DND-41 (cell line): ENCODE data around the gene PROSER2.

Experiments used
- ATAC-seq: fragments of 200-7000 bp; cut with Tn5 transposase; 3 replicates; pipeline ENCODE4 v1.9.1; 2021; ENCODE audit warnings: low read depth; ENCODE audit not compliant: insufficient read depth
- DNase-seq: peaks from one replicate; pipeline ENCODE4 v3.0.0-alpha.2; 2020
- H2AFZ ChIP-seq: 2 replicates; pipeline ENCODE4 v1.6.0; 2012; ENCODE audit warnings: low read depth, low read length
- H3K27ac ChIP-seq: 2 replicates; pipeline ENCODE4 v1.5.1; 2012; ENCODE audit warnings: low read length, inconsistent platforms
- H3K27me3 ChIP-seq: fragments of 200-600 bp; sonication (generic); 2 replicates; pipeline ENCODE4 v1.6.0; 2012; ENCODE audit warnings: low read length, mild to moderate bottlenecking, inconsistent platforms; ENCODE audit not compliant: insufficient read depth, poor library complexity
- H3K36me3 ChIP-seq: 2 replicates; pipeline ENCODE4 v1.5.1; 2012; ENCODE audit warnings: low read length, inconsistent platforms; ENCODE audit not compliant: insufficient read depth
- H3K4me1 ChIP-seq: 2 replicates; pipeline ENCODE4 v1.5.1; 2012; ENCODE audit warnings: mild to moderate bottlenecking, low read length; ENCODE audit not compliant: insufficient read depth
- H3K4me2 ChIP-seq: 2 replicates; pipeline ENCODE4 v1.6.0; 2012; ENCODE audit warnings: mild to moderate bottlenecking, moderate library complexity, low read length, inconsistent platforms; ENCODE audit not compliant: insufficient read depth
- H3K4me3 ChIP-seq, 2 experiments: fragments of 200-600 bp in 1 of 2; shearing (Covaris generic) in 1 of 2; 2 replicates each; pipeline ENCODE4 v1.5.1; 2012 to 2016; ENCODE audit warnings: inconsistent platforms in 2 of 2, low read length in 2 of 2, mild to moderate bottlenecking in 2 of 2, low read depth in 1 of 2, moderate library complexity in 1 of 2
- H3K79me2 ChIP-seq: 2 replicates; pipeline ENCODE4 v1.6.0; 2012; ENCODE audit warnings: low read length, inconsistent platforms; ENCODE audit not compliant: insufficient read depth
- H3K9ac ChIP-seq: 2 replicates; pipeline ENCODE4 v1.6.0; 2012; ENCODE audit warnings: low read depth, mild to moderate bottlenecking, inconsistent platforms, low read length, moderate library complexity
- H3K9me3 ChIP-seq: 2 replicates; pipeline ENCODE4 v1.5.1; 2012; ENCODE audit warnings: low read length, moderate library complexity, mild to moderate bottlenecking, inconsistent platforms; ENCODE audit not compliant: insufficient read depth, severe bottlenecking
- H4K20me1 ChIP-seq: 2 replicates; pipeline ENCODE4 v1.6.0; 2012; ENCODE audit warnings: low read length; ENCODE audit not compliant: insufficient read depth
- CTCF ChIP-seq: IDR thresholded peaks from 2 replicates; pipeline ENCODE4 v1.5.1; 2012; ENCODE audit warnings: borderline replicate concordance, low read length, moderate library complexity, mild to moderate bottlenecking; ENCODE audit not compliant: poor library complexity, severe bottlenecking; ENCODE audit errors: extremely low read depth
- EZH2 ChIP-seq: IDR thresholded peaks from 3 replicates; pipeline ENCODE4 v1.6.1; 2012; ENCODE audit warnings: borderline replicate concordance, low read depth, mild to moderate bottlenecking, moderate library complexity, low read length, inconsistent platforms; ENCODE audit not compliant: severe bottlenecking

The PROSER2 gene

GRCh38 chr10:11825796-11826414 lies 2.7 kb downstream of the PROSER2 start:
- DNase-seq: no peak
- H2AFZ ChIP-seq: no peak overlapping the region
- TF ChIP-seq EZH2 (no peak), CTCF (no peak)
- no peaks in the 10 kb centered on the region for H3K9me3 ChIP-seq
- H4K20me1 ChIP-seq: 0 out of 2 replicates have a peak, but pooled peaks cover 2% of the 10 kb centered on the region
- H3K79me2 ChIP-seq: no peaks in the 10 kb centered on the region
- no peak overlapping the region for H3K4me2 ChIP-seq
- H3K27ac ChIP-seq: no peak overlapping the region
- no peaks in the 10 kb centered on the region for H3K36me3 ChIP-seq
- H3K4me1 ChIP-seq: peaks cover 9% of the 10 kb centered on the region
- no peak for ATAC-seq
- H3K27me3 ChIP-seq: peaks cover 50% of the 10 kb centered on the region
- H3K9ac ChIP-seq: no peak overlapping the region
- no peak overlapping the region for H3K4me3 ChIP-seq

- no peak overlapping the region for H2AFZ ChIP-seq
- H3K27me3 ChIP-seq: peaks cover 49% of the 10 kb centered on the region
- no peaks in the 10 kb centered on the region for H3K36me3 ChIP-seq
- no peak overlapping the region for H3K4me3 ChIP-seq
- H3K4me1 ChIP-seq: peaks cover 9% of the 10 kb centered on the region
- no peaks in the 10 kb centered on the region for H3K9me3 ChIP-seq
- no peak for TF ChIP-seq EZH2
- no peak for TF ChIP-seq CTCF
- H4K20me1 ChIP-seq: 0 out of 2 replicates have a peak, but pooled peaks cover 2% of the 10 kb centered on the region
- H3K4me2 ChIP-seq: no peak overlapping the region
- H3K9ac ChIP-seq: no peak overlapping the region
- no peaks in the 10 kb centered on the region for H3K79me2 ChIP-seq
- ATAC-seq (no peak), DNase-seq (no peak)
- H3K27ac ChIP-seq: no peak overlapping the region
These were observed 3.9 kb downstream of the PROSER2 start for GRCh38 chr10:11827006-11827405.

- Histone ChIP-seq H4K20me1 (0 out of 2 replicates have a peak, but pooled peaks cover 2% of the 10 kb centered on the region), H3K27me3 (peaks cover 45% of the 10 kb centered on the region), H3K4me1 (peaks cover 9% of the 10 kb centered on the region), H3K36me3 (no peaks in the 10 kb centered on the region), H3K27ac (no peak overlapping the region), H3K9ac (no peak overlapping the region), H3K79me2 (no peaks in the 10 kb centered on the region), H2AFZ (no peak overlapping the region), H3K4me2 (no peak overlapping the region), H3K9me3 (no peaks in the 10 kb centered on the region), H3K4me3 (no peak overlapping the region)
- DNase-seq (no peak), ATAC-seq (no peak)
- TF ChIP-seq EZH2: no peak
- no peak for TF ChIP-seq CTCF
These were observed 4.3 kb downstream of the PROSER2 start for GRCh38 chr10:11827414-11827813.
